HG03469 (cell line): ENCODE results near the gene KIF3B.

ENCODE experiments used
- ATAC-seq: cut with Tn5 transposase; IDR thresholded peaks from one replicate; pipeline ENCODE4 v1.9.1; 2021; ENCODE audit warnings: mild to moderate bottlenecking, moderate library complexity, moderate number of reproducible peaks; ENCODE audit not compliant: unreplicated experiment

Gene KIF3B

GRCh38 chr20:32277361-32278198 is at the start of gene KIF3B:
TSS of gene KIF3B (plus strand) at chr20:32277651. CDS start at chr20:32309778, 32,127 bp downstream.
- peak; percentile 47 for ATAC-seq

GRCh38 chr20:32227744-32228688 is 49.4 kb upstream of the KIF3B start:
- no peak for ATAC-seq

GRCh38 chr20:32229251-32229747 is 48.2 kb upstream of the KIF3B start:
- no peak for ATAC-seq

- no peak for ATAC-seq
Measured at GRCh38 chr20:32230707-32231106, 46.7 kb upstream of the KIF3B start.

- no peak for ATAC-seq
Measured at GRCh38 chr20:32231245-32231644, 46.2 kb upstream of the KIF3B start.

- ATAC-seq: no peak
Measured at GRCh38 chr20:32231847-32232246, 45.6 kb upstream of the KIF3B start.

- no peak for ATAC-seq
Measured at GRCh38 chr20:32232326-32232886, 45.0 kb upstream of the KIF3B start.

- ATAC-seq: no peak
Measured at GRCh38 chr20:32233286-32233685, 44.2 kb upstream of the KIF3B start.

GRCh38 chr20:32234135-32234808 is 43.2 kb upstream of the KIF3B start:
- no peak for ATAC-seq

- ATAC-seq: no peak
Measured at GRCh38 chr20:32235331-32236047, 42.0 kb upstream of the KIF3B start.

GRCh38 chr20:32236048-32236533 is 41.4 kb upstream of the KIF3B start:
- ATAC-seq: no peak

- no peak for ATAC-seq
Measured at GRCh38 chr20:32236819-32237218, 40.6 kb upstream of the KIF3B start.

GRCh38 chr20:32237419-32237818 is 40.0 kb upstream of the KIF3B start:
- no peak for ATAC-seq

- ATAC-seq: no peak
Measured at GRCh38 chr20:32238483-32239425, 38.7 kb upstream of the KIF3B start.

GRCh38 chr20:32240205-32240604 is 37.2 kb upstream of the KIF3B start:
- no peak for ATAC-seq

GRCh38 chr20:32241807-32242206 is 35.6 kb upstream of the KIF3B start:
- ATAC-seq: no peak

GRCh38 chr20:32244150-32244823 is 33.2 kb upstream of the KIF3B start:
- ATAC-seq: no peak

GRCh38 chr20:32244959-32245358 is 32.5 kb upstream of the KIF3B start:
- no peak for ATAC-seq
